Mesendoderm (in vitro differentiated cells): ENCODE measurements around the gene BATF3. TPM values are rescaled to one million over a fixed set of nuclear protein-coding genes. Genes with fewer than 3 reads are reported as not detected.
A peak's percentile ranks its signal among the peaks of the same experiment; 100 is the strongest.

Experiments used
- DNase-seq: peaks from one replicate; pipeline ENCODE4 v3.0.0; 2013
- H2AK5ac ChIP-seq: 2 replicates; pipeline ENCODE4 v1.6.1; 2013; ENCODE audit warnings: low read length, inconsistent platforms
- H2BK120ac ChIP-seq: 2 replicates; pipeline ENCODE4 v1.6.1; 2013; ENCODE audit warnings: low read depth, mild to moderate bottlenecking, low read length, moderate library complexity, mixed read lengths
- H2BK15ac ChIP-seq: replicated peaks from 2 replicates; pipeline ENCODE4 v1.6.1; 2013; ENCODE audit warnings: low read depth, mild to moderate bottlenecking, moderate library complexity
- H2BK5ac ChIP-seq: 2 replicates; pipeline ENCODE4 v1.6.1; 2013; ENCODE audit warnings: low read length, inconsistent platforms
- H3K18ac ChIP-seq: 2 replicates; pipeline ENCODE4 v1.6.1; 2013; ENCODE audit warnings: mild to moderate bottlenecking, low read length, mixed read lengths
- H3K23ac ChIP-seq: one replicate; pipeline ENCODE4 v1.6.1; 2013; ENCODE audit warnings: low read length
- H3K27ac ChIP-seq: 2 replicates; pipeline ENCODE4 v1.5.1; 2013; ENCODE audit warnings: low read depth, mild to moderate bottlenecking, inconsistent platforms, low read length, moderate library complexity
- H3K27me3 ChIP-seq: 2 replicates; pipeline ENCODE4 v1.6.1; 2013; ENCODE audit warnings: low read length, control low read depth, mild to moderate bottlenecking, inconsistent platforms; ENCODE audit not compliant: insufficient read depth, poor library complexity
- H3K36me3 ChIP-seq: 2 replicates; pipeline ENCODE4 v1.6.1; 2013; ENCODE audit warnings: low read length, inconsistent platforms; ENCODE audit not compliant: control insufficient read depth, insufficient read depth
- H3K4ac ChIP-seq: one replicate; pipeline ENCODE4 v1.6.1; 2013; ENCODE audit warnings: low read depth, mild to moderate bottlenecking, low read length, moderate library complexity
- H3K4me1 ChIP-seq: 2 replicates; pipeline ENCODE4 v1.6.1; 2013; ENCODE audit warnings: low read depth, low read length, inconsistent platforms; ENCODE audit not compliant: control insufficient read depth
- H3K4me2 ChIP-seq: 2 replicates; pipeline ENCODE4 v1.6.1; 2013; ENCODE audit warnings: low read length
- H3K4me3 ChIP-seq: 2 replicates; pipeline ENCODE4 v1.5.1; 2013; ENCODE audit warnings: mild to moderate bottlenecking, low read length
- H3K56ac ChIP-seq: one replicate; pipeline ENCODE4 v1.6.1; 2013; ENCODE audit warnings: low read length
- H3K79me1 ChIP-seq: 2 replicates; pipeline ENCODE4 v1.6.1; 2013; ENCODE audit warnings: low read length, inconsistent platforms
- H3K79me2 ChIP-seq: 2 replicates; pipeline ENCODE4 v1.6.1; 2013; ENCODE audit warnings: mild to moderate bottlenecking, low read length; ENCODE audit not compliant: control insufficient read depth, insufficient read depth
- H3K9ac ChIP-seq: 2 replicates; pipeline ENCODE4 v1.6.1; 2013; ENCODE audit warnings: low read length, inconsistent platforms
- H4K5ac ChIP-seq: one replicate; pipeline ENCODE4 v1.6.1; 2013; ENCODE audit warnings: low read length
- H4K8ac ChIP-seq: one replicate; pipeline ENCODE4 v1.6.1; 2013; ENCODE audit warnings: low read depth, mild to moderate bottlenecking, control low read depth, low read length, moderate library complexity
- WGBS: extraction: QIAGEN DNeasy Blood & Tissue Kit; methylation state at CpG from one replicate; pipeline ENCODE4 v1.1.7; 2013; ENCODE audit warnings: low lambda C conversion rate, missing lambda C conversion rate; ENCODE audit not compliant: insufficient coverage; ENCODE audit errors: extremely low coverage; 5-methylcytosine and 5-hydroxymethylcytosine counted together
- polyA plus RNA-seq, 2 experiments: library from polyadenylated mRNA; stranded (reverse); fragments of 200-250 nt; gene quantifications; one replicate each; pipeline ENCODE4 v1.2.3, GENCODE V29; 2013

The BATF3 gene, protein sequence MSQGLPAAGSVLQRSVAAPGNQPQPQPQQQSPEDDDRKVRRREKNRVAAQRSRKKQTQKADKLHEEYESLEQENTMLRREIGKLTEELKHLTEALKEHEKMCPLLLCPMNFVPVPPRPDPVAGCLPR
- 4.5 TPM for polyA plus RNA-seq (2013, experiment 1 of 2)
- 5.8 TPM for polyA plus RNA-seq (2013, experiment 2 of 2)

DNA sequence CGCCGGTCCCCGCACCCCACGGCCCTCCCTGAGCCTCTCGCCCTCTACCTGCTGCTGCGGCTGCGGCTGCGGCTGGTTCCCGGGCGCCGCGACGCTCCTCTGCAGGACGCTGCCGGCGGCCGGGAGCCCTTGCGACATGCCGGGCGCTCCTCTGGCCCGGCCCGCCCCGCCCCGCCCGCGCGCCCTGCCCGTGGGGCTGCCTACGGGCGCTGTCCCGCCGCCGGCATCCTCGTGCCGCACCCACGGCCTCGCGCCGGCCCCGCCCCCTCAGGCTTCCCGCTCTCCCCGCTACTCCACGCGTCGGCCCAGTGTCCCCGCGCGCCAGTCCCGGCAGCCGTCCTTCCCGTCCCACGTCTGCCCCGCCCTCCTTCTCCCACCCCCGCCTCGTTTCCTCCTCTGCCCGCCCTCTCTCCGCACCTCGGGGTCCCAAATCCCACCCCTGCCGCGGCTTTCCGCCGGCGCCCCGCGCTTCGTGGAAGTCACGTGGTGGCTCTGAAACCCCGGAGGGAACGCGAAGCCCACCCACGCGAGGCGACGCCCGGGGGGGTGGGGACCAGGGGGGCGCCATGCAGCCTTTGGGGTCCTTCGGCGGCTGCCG is at the start of gene BATF3:
Gene BATF3 (minus strand): TSS at position 216 of the 598 bp plus-strand sequence. CDS start 78 bp downstream, at position 138.
- Histone ChIP-seq H3K36me3 (no peaks in the 10 kb centered on the region), H3K27me3 (peaks cover 12% of the 10 kb centered on the region), H3K79me1 (no peaks in the 10 kb centered on the region), H2BK5ac (no peak within 1 kb of the TSS), H3K4me2 (peak within 1 kb of the TSS; percentile 43), H3K27ac (no peak within 1 kb of the TSS), H3K18ac (peak within 1 kb of the TSS; percentile 24), H3K79me2 (no peaks in the 10 kb centered on the region), H3K9ac (no peak within 1 kb of the TSS), H3K4me3 (no peak within 1 kb of the TSS), H2BK15ac (no peak within 1 kb of the TSS), H3K23ac (peak within 1 kb of the TSS; percentile 85), H4K8ac (no peak within 1 kb of the TSS), H2BK120ac (no peak within 1 kb of the TSS), H3K4ac (no peak within 1 kb of the TSS), H2AK5ac (no peak within 1 kb of the TSS), H3K4me1 (peaks cover 2% of the 10 kb centered on the region), H3K56ac (peak within 1 kb of the TSS; percentile 59), H4K5ac (no peak within 1 kb of the TSS)
- WGBS, result no CpG with 5 or more reads among the region's 79 CpGs
- DNase-seq, result no peak

DNA sequence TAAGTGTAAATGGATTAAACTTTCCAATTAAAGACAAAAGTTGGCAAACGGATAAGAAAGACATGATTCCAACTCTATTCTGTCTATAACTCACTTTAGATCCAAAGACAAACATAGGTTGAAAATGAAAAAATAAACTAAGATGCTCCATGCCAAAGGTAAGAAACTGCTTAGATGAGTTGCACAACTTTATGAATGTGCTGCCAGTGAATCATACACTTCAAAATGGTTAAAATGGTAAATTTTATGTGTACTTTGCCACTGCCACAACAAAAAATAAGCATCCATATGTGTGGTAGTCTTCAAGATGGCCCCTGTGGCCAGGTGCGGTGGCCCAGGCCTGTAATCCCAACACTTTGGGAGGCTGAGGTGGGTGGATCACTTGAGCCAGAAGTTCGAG is 46.9 kb upstream of the BATF3 start:
- Histone ChIP-seq H3K23ac (no peak overlapping the region), H3K56ac (no peak overlapping the region), H3K4ac (no peak overlapping the region), H3K36me3 (no peaks in the 10 kb centered on the region), H4K8ac (no peak overlapping the region), H3K27ac (no peak overlapping the region), H3K79me1 (peaks cover 2% of the 10 kb centered on the region), H3K4me1 (peaks cover 2% of the 10 kb centered on the region), H2BK120ac (no peak overlapping the region), H3K79me2 (no peaks in the 10 kb centered on the region), H3K4me3 (no peak overlapping the region), H3K18ac (no peak overlapping the region), H2BK15ac (no peak overlapping the region), H4K5ac (no peak overlapping the region), H3K9ac (no peak overlapping the region), H2AK5ac (no peak overlapping the region), H2BK5ac (no peak overlapping the region), H3K4me2 (no peak overlapping the region), H3K27me3 (no peaks in the 10 kb centered on the region)
- no peak for DNase-seq
- no CpG with 5 or more reads among the region's 3 CpGs for WGBS

DNA sequence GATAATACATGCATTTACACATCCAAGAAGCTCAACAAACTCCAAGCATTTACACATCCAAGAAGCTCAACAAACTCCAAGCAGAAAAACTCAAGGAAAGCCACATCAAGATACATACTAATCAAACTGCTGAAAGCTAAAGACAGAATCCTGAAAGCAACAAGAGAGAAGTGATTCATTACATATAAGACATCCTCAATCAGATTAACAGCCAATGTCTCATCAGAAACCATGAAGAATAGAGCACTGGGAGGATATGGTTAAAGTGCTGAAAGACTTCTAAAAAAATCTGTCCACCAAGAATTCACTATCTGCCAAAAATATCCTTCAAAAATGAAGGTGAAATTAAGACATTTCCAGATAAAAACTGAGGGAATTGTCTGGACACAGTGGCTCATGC is 45.7 kb upstream of the BATF3 start:
- Histone ChIP-seq H4K5ac (no peak overlapping the region), H3K18ac (no peak overlapping the region)

DNA sequence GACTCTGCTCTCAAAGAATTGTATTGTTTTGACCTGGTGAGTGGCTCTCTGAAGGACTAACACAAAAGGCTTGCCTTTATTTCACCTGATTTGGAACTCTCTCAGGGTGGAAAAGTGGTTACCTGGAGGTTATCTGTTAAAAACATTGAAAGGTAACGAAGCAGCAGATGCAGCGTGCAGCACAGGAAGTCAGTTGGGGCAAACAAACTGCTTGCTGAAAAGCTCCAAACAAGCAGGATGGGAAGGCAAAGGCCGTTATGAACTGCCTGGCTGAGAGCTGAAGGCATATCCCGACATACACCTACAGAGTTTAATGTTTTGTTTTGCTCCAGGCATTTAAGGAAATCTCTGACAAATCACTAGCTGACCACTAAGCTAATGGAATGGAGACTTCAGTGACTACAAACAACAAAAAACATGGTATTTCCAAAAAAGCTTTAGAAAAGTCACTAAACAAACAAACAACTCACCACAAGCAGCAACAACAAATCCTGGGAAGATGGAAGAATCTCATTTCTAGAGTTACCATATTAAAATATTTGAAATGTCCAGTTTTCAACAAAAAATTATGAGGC is 44.3 kb upstream of the BATF3 start:
- no peak overlapping the region for H3K9ac ChIP-seq
- no peak for DNase-seq
- no peaks in the 10 kb centered on the region for H3K79me2 ChIP-seq
- H3K18ac ChIP-seq, result no peak overlapping the region
- no peak overlapping the region for H3K23ac ChIP-seq
- no peak overlapping the region for H2BK5ac ChIP-seq
- no peak overlapping the region for H2BK15ac ChIP-seq
- peaks cover 2% of the 10 kb centered on the region for H3K79me1 ChIP-seq
- no peak overlapping the region for H3K4ac ChIP-seq
- H3K4me2 ChIP-seq, result no peak overlapping the region
- no peaks in the 10 kb centered on the region for H3K36me3 ChIP-seq
- no CpG with 5 or more reads among the region's 4 CpGs for WGBS
- H4K8ac ChIP-seq, result no peak overlapping the region
- H3K4me1 ChIP-seq, result peaks cover 2% of the 10 kb centered on the region
- H3K27me3 ChIP-seq, result no peaks in the 10 kb centered on the region
- H3K27ac ChIP-seq, result no peak overlapping the region
- H3K4me3 ChIP-seq, result no peak overlapping the region
- no peak overlapping the region for H3K56ac ChIP-seq
- H2AK5ac ChIP-seq, result no peak overlapping the region
- H4K5ac ChIP-seq, result no peak overlapping the region
- no peak overlapping the region for H2BK120ac ChIP-seq

More for the DNA sequence above, 45.7 kb upstream of the BATF3 start:
- Histone ChIP-seq H3K27ac (no peak overlapping the region), H2BK15ac (no peak overlapping the region), H3K23ac (no peak overlapping the region), H3K27me3 (no peaks in the 10 kb centered on the region), H2BK5ac (no peak overlapping the region), H3K9ac (no peak overlapping the region), H2BK120ac (no peak overlapping the region), H2AK5ac (no peak overlapping the region), H3K79me2 (no peaks in the 10 kb centered on the region), H3K4me3 (no peak overlapping the region), H3K36me3 (no peaks in the 10 kb centered on the region), H3K4ac (no peak overlapping the region), H4K8ac (no peak overlapping the region), H3K79me1 (peaks cover 2% of the 10 kb centered on the region), H3K56ac (no peak overlapping the region), H3K4me1 (peaks cover 2% of the 10 kb centered on the region), H3K4me2 (no peak overlapping the region)
- no peak for DNase-seq

DNA sequence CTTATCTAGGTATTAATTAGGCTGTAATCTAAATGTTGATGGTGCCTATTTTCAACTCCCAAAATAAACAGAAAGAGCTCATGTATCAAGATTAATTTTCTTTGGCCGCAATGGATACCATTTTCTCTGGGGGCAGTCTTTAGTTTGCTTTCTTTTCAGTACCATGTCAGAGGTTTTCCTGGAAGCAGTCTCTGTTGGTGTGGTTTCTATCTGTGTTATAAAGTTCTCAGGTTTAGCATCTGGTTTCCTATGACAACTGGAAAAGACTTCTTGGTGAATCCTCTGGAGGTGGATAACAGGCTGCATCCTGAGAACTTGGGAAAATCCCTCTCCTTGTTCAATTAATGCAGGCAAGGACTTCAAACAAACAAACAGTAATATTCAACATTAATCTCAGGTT is 38.7 kb upstream of the BATF3 start:
- Histone ChIP-seq H3K4me3 (no peak overlapping the region), H3K36me3 (no peaks in the 10 kb centered on the region)
- no CpG with 5 or more reads among the region's 1 CpG for WGBS

DNA sequence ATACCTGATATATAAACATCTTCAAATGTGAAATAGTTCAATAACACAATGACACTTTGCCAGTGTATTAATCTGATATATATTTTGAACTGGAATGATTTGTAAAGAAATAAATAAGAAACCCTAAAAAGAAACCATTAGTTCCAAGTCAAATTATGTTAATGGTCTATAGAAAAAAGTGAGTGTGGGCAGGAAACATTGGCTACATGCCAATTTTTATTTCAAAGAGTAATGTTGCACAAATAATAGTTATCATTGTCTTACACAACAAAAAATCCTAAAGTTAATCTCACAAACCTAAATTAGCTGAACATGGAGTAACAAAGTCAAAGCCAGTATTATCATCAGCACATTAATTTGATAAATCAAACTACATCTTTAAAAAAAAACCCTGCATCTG is 37.9 kb upstream of the BATF3 start:
- Histone ChIP-seq H3K18ac (no peak overlapping the region), H3K79me1 (no peaks in the 10 kb centered on the region), H3K9ac (no peak overlapping the region), H3K27me3 (no peaks in the 10 kb centered on the region), H3K4me3 (no peak overlapping the region), H2BK120ac (no peak overlapping the region), H3K23ac (no peak overlapping the region), H3K56ac (no peak overlapping the region), H4K8ac (no peak overlapping the region), H3K79me2 (no peaks in the 10 kb centered on the region), H3K4me2 (no peak overlapping the region), H3K4ac (no peak overlapping the region), H3K27ac (no peak overlapping the region), H3K36me3 (no peaks in the 10 kb centered on the region), H2BK5ac (no peak overlapping the region), H3K4me1 (no peaks in the 10 kb centered on the region), H4K5ac (no peak overlapping the region), H2AK5ac (no peak overlapping the region), H2BK15ac (no peak overlapping the region)
- DNase-seq, result no peak

More for the DNA sequence above, 38.7 kb upstream of the BATF3 start:
- H3K27me3 ChIP-seq, result no peaks in the 10 kb centered on the region
- H4K5ac ChIP-seq, result no peak overlapping the region
- no peak overlapping the region for H3K18ac ChIP-seq
- H3K23ac ChIP-seq, result no peak overlapping the region
- H3K4me1 ChIP-seq, result no peaks in the 10 kb centered on the region
- no peak overlapping the region for H3K4me2 ChIP-seq
- H4K8ac ChIP-seq, result no peak overlapping the region
- no peak overlapping the region for H3K9ac ChIP-seq
- no peak overlapping the region for H3K4ac ChIP-seq
- H2BK15ac ChIP-seq, result no peak overlapping the region
- no peak overlapping the region for H3K56ac ChIP-seq
- DNase-seq, result no peak
- H3K27ac ChIP-seq, result no peak overlapping the region
- H3K79me1 ChIP-seq, result no peaks in the 10 kb centered on the region
- H2AK5ac ChIP-seq, result no peak overlapping the region
- H2BK120ac ChIP-seq, result no peak overlapping the region
- H3K79me2 ChIP-seq, result no peaks in the 10 kb centered on the region
- no peak overlapping the region for H2BK5ac ChIP-seq
